GM19395 (cell line): Measurements from ENCODE around the gene CFAP74.

Source experiments
- ATAC-seq: cut with Tn5 transposase; IDR thresholded peaks from one replicate; pipeline ENCODE4 v1.9.1; 2021; ENCODE audit warnings: mild to moderate bottlenecking, moderate library complexity; ENCODE audit not compliant: unreplicated experiment

CFAP74 gene

GRCh38 chr1:1971017-1971416 is 32.6 kb downstream of the CFAP74 start:
- no peak for ATAC-seq

- ATAC-seq = no peak
These were observed 33.5 kb downstream of the CFAP74 start for GRCh38 chr1:1969953-1970716.

DNA sequence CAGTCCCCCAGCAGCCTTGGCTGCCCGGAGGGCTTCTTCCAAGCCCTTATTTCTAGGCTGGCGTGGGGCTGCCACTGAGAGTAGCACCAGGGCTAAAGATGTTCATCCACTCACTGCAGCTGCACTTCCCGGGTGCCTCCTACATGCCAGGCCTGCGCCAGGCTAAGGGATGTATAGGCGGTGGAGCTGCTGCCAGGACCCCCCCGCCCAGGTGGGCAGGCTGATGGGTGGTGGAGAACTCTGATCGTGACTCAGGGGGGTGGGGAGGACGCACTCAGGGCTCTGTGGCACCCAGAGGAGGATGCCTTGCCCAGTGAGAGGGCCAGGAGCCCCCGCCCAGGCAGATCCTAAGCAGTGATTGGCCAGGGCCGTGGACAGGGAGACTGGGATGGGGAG is 34.1 kb downstream of the CFAP74 start:
- ATAC-seq = no peak

- ATAC-seq = no peak
These were observed 34.6 kb downstream of the CFAP74 start for GRCh38 chr1:1968767-1969504.

- no peak for ATAC-seq
These were observed 35.7 kb downstream of the CFAP74 start for GRCh38 chr1:1967879-1968278.

- ATAC-seq = no peak
These were observed 36.4 kb downstream of the CFAP74 start for GRCh38 chr1:1967151-1967550.

GRCh38 chr1:1966071-1966740 is 37.4 kb downstream of the CFAP74 start:
- no peak for ATAC-seq

GRCh38 chr1:1965546-1965945 is 38.0 kb downstream of the CFAP74 start:
- no peak for ATAC-seq

- ATAC-seq = no peak
These were observed 38.8 kb downstream of the CFAP74 start for GRCh38 chr1:1964811-1965210.

DNA sequence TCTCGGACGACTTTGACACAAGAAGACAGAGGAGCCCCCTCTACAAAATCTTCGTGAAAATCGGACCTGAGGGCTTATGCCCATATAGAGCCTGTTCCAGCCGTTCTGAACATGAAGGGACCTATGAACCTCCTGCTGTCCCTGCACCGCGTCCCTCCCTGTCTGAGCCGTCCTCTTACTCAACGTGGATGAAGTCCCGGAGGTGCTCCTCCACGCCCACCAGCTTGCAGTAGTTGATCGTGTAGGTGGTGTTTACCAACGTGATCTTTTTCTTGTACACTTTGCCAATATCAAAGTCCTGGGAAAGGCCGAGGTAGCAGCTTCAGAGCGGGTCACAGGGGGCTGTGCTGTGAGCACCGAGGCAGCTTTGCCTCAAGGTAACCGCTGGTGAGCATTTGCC is 40.0 kb downstream of the CFAP74 start:
- no peak for ATAC-seq

DNA sequence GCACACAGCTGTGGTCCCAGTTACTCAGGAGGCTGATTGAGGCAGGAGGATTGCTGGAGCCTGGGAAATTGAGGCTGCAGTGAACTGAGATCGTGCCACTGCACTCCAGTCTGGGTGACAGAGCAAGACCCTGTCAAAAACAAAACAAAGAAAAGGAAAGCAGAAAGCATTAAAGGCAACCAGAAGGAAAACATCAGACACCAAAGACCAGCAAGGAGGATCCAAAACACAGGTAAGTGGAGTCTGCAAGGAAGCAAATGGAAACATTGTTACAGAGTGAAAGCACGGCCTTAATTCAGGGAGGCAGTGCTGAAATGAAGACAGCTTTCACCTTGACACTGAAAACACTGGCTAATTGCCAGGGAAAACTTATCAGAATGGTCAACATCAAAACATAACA is 40.8 kb downstream of the CFAP74 start:
- no peak for ATAC-seq

DNA sequence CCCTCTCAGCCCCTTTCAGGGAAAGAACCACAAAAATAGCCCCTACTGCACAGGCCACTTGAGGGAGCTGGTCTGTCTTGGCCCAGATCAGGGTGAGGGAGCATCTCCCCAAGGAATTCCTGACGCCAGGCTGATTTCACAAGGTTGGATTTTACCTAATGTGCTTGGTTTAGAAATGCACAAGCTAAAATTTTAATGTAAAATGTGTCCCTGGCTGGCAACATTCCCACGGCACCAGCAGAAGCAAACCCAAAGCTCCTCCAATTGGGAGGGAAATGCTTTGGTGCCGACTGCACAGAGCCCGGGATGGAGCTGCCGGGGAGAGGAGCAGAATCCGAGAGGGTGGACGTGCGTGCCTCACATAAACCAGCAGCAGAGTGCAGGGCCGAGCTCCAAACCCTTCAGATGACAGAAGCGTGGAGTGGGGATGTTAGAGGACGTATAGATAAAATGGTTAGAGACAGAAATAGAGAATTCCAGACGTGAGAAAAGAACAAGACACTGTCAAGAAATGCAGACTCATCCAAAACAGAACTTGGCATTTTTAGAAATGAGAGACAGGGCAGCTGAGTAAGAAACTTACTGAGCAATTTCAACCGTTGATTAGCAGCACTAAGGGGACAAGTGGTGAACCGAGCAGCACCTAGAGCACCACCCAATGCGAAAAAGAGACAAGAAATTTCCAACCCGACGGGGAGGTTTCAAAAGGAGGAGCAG is 42.9 kb downstream of the CFAP74 start:
- no peak for ATAC-seq

DNA sequence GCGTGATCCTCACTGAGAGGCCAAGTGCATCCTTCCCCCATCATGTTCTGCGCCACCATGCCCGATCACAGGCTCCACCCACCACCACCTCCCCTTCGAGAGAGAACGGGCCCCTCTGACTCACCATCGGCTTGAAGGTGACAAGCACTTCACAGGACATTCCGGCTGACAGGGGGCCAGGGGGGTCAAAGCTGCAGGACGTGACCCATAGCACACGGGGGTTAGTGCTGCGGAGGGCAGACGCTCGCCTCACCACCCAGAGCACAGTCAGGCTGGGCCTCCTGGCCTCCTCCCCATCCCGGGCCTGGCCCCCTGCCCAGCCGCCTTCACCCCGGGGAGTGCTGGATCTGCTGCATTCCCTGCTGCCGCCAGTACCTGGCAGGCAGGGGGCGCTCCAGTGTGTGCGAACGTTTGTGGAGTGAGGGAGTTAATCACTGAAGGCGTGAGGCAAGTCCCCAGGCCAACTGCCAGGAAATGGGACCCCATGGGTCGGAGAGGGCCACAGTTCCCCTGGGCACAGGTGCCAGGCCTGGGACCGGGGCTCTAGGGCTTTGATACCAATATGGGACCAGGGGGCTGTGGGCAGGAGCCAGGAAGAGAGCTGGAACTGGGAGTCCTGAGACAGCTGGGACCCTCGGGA is 43.6 kb downstream of the CFAP74 start:
- no peak for ATAC-seq

DNA sequence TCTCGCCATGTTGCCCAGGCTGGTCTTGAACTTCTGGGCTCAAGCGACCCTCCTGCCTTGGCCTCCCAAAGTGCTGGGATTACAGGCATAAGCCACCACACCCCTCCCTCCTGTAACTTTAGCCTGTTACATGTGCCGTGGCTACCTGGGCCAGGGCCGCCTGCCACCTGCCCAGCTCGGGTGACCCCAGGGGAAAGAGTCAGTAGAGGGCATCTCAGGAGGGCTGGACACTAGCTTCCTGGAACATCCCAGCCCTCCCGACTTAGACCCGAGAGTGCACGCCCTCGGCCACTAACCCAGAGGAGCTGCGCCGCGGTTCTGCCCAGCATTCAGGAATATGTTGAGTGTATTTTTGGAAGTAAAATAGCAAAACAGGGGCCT is 44.1 kb downstream of the CFAP74 start:
- no peak for ATAC-seq

GRCh38 chr1:1958071-1958541 is 45.5 kb downstream of the CFAP74 start:
- no peak for ATAC-seq

GRCh38 chr1:1957533-1957961 is 46.0 kb downstream of the CFAP74 start:
- no peak for ATAC-seq

- no peak for ATAC-seq
These were observed 46.7 kb downstream of the CFAP74 start for GRCh38 chr1:1956586-1957532.

DNA sequence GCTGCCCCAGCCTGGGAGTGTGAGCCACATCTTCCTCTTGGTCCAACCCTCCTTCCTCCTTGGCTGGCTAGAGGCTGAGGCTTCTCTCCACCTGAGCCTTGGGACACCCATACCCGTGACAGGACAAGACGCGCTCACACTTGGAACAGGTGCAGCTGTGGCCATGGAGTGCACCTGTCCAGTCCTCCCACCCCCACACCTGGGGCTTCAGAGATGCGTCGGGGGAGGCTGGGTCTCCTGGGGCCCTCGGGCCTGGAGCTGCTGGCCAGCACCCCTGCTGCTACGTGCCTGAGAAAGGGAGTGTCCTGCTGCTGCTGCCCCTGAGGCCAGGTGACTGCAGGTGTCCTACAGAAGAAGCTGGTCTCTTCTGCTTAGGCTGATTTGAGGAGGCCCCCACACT is 47.5 kb downstream of the CFAP74 start:
- no peak for ATAC-seq

- ATAC-seq = no peak
These were observed 47.9 kb downstream of the CFAP74 start for GRCh38 chr1:1955621-1956094.
